22Rv1 (cell line): ENCODE data around the gene WBP2.

ENCODE experiments used
- ZFX ChIP-seq: fragments of 450-650 bp; IDR thresholded peaks from 2 replicates; pipeline ENCODE4 v1.6.1; 2017; ENCODE audit warnings: antibody characterized with exemption, borderline replicate concordance
- TF ChIP-seq, protein P1 (sequence below): fragments of 450-650 bp; IDR thresholded peaks from 2 replicates; pipeline ENCODE4 v1.5.1; 2017; ENCODE audit warnings: mild to moderate bottlenecking

DNA sequence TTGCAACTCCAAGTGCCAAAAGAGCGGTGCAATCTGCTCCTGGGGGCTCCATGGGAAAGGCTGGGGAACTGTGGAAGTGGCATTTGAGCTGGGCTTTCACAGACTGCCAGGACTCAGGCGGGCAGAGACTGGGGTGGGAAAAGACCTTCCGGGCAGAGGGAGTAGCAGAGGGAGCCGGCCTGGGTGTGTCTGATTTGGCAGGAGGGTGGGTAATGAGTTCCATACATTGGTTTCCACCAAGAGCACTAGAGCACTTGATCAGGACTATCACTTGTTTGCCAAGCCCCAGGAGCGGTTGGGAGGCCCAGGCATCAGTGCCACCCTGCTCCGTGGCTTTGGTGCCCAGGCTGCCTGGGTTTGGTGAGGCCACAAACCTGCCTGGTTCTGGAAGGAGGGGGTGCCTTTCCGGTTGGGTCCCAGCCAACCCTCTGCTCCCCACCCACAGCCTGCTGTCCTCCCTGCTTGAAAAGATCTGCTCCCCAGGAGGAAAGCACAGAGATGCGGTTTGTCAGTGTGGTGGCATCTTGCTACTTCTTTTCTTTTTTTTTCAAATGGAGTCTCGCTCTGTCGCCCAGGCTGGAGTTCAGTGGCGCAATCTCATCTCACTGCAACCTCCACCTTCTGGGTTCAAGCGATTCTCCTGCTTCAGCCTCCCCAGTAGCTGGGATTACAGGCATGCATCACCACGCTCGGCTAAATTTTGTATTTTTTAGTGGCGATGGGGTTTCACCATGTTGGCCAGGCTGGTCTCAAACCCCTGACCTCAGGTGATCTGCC is 26.7 kb upstream of the WBP2 start:
- TF ChIP-seq, protein P1, sequence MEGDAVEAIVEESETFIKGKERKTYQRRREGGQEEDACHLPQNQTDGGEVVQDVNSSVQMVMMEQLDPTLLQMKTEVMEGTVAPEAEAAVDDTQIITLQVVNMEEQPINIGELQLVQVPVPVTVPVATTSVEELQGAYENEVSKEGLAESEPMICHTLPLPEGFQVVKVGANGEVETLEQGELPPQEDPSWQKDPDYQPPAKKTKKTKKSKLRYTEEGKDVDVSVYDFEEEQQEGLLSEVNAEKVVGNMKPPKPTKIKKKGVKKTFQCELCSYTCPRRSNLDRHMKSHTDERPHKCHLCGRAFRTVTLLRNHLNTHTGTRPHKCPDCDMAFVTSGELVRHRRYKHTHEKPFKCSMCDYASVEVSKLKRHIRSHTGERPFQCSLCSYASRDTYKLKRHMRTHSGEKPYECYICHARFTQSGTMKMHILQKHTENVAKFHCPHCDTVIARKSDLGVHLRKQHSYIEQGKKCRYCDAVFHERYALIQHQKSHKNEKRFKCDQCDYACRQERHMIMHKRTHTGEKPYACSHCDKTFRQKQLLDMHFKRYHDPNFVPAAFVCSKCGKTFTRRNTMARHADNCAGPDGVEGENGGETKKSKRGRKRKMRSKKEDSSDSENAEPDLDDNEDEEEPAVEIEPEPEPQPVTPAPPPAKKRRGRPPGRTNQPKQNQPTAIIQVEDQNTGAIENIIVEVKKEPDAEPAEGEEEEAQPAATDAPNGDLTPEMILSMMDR = no peak
- no peak for TF ChIP-seq ZFX
